Thyroid gland (tissue), 4 donors: ENCODE data around the gene ATP23. TPM values are rescaled to one million over a fixed set of nuclear protein-coding genes. Genes with fewer than 3 reads are reported as not detected.

Experiments
- DNase-seq, 2 donors: peaks; one replicate each; pipeline ENCODE4 v3.0.0-alpha.2; 2019
- H3K27ac ChIP-seq, 3 donors: fragments of 200-600 bp; sonication (generic); 1 replicate in 2 of 3; 2 replicates in 1 of 3; pipeline ENCODE4 v1.5.1; 2016 to 2019; ENCODE audit warnings: mild to moderate bottlenecking in 1 of 3, moderate library complexity in 1 of 3
- H3K27me3 ChIP-seq: fragments of 200-600 bp; sonication (generic); one replicate; pipeline ENCODE4 v1.5.1; 2019
- H3K36me3 ChIP-seq, 2 donors: fragments of 200-600 bp; sonication (generic); one replicate each; pipeline ENCODE4 v1.5.1; 2016 to 2019
- H3K4me1 ChIP-seq, 2 donors: fragments of 200-600 bp; sonication (generic); one replicate each; pipeline ENCODE4 v1.5.1; 2017 to 2019
- H3K4me3 ChIP-seq, 3 donors: fragments of 200-600 bp; sonication (generic); replicated peaks in 1 of 3; 1 replicate in 2 of 3; 2 replicates in 1 of 3; pipeline ENCODE4 v1.5.1; 2016; ENCODE audit warnings: mild to moderate bottlenecking in 1 of 3
- H3K9me3 ChIP-seq: fragments of 200-600 bp; sonication (generic); one replicate; pipeline ENCODE4 v1.5.1; 2017
- CTCF ChIP-seq, 6 experiments: fragments of 200-600 bp in 3 of 6; fragments of 450-650 bp in 3 of 6; sonication (generic) in 3 of 6; IDR thresholded peaks; one replicate each; pipeline ENCODE4 v1.5.1; 2016 to 2019; ENCODE audit warnings: antibody characterized with exemption in 6 of 6, mild to moderate bottlenecking in 2 of 6, inconsistent platforms in 1 of 6, moderate library complexity in 1 of 6
- POLR2A ChIP-seq, 2 donors: fragments of 450-650 bp; IDR thresholded peaks; one replicate each; pipeline ENCODE4 v1.6.1; 2017; ENCODE audit warnings: antibody characterized with exemption in 2 of 2, mild to moderate bottlenecking in 2 of 2, moderate library complexity in 1 of 2
- WGBS, 2 donors: methylation state at CpG; one replicate each; pipeline ENCODE4 v1.1.5; 2017; 5-methylcytosine and 5-hydroxymethylcytosine counted together
- intact Hi-C: fragments of 100-400 bp; cut with DNase I; formaldehyde crosslinking; loops from one replicate; pipeline ENCODE4 v1.15.1; 2023
- total RNA-seq, 4 donors: library from RNA; depleted of rRNA; stranded (reverse); fragments of >200 nt; gene quantifications; one replicate each; pipeline ENCODE4 v1.2.3, GENCODE V29; 2016

ATP23 gene
- total RNA-seq, 4 donors from 2014 or later: 1.9 to 13.4 (median 11.1) TPM

DNA sequence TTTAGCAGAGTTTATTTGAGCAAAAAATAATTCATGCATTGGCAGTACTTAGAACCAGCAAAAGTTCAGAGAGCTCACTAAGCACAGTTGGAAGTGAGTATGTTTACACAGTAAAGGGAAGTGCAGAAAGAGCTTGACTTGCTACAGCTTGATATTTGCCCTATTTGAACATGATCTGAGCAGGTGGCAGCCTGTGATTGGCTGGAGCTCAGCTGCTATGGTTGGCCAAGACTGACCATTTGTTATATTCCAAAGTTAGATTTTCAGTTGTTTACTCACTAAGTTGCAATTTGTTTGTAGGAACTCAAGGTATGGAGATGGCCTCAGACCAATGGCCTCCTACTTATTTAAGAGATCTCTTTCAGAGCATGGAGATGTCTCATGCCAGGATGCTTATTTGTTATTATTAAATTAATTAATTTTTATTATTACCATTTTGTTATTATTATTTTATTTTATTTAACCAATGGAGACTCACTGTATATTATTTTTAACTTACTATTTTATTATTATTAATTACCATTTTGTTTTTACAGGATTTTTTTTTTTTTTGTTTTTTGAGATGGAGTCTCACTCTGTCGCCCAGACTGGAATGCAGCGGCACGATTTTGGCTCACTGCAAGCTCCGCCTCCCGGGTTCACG lies 49.0 kb downstream of the ATP23 start:
- no peaks in the 10 kb centered on the region for H3K27me3 ChIP-seq
- no peaks in the 10 kb centered on the region for H3K9me3 ChIP-seq
- no peaks in the 10 kb centered on the region for H3K4me1 ChIP-seq
- H3K36me3 ChIP-seq: no peaks in the 10 kb centered on the region
- no peak overlapping the region for H3K27ac ChIP-seq
- WGBS, 2 donors: 87 to 97% methylated on average over 6 of the region's 6 CpGs
- no peak overlapping the region for H3K4me3 ChIP-seq
- intact Hi-C loops: no loop called here
- TF ChIP-seq CTCF (IDR thresholded peaks at IDR 0.05): no peak
- TF ChIP-seq POLR2A (IDR thresholded peaks at IDR 0.05): no peak
- DNase-seq: no peak

DNA sequence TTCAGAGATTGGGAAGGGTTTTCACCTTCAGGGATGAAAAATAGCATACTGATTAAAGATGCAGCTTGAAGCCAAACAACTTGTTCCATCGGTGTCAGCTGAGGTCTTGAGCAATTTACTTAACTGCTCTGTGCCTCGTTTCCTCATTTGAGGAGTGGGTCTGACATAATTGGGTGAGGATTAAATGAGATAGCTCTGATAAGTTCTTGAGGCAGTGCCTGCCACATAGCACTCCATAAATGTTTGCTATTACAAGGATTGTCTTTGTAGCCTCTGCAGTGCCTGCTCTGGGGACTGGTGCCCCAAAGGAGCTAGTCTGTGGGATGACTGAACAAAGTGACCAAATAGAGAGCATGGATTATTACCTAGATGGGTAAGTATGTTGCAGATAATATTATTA lies 50.6 kb downstream of the ATP23 start:
- Histone ChIP-seq H3K36me3 (no peaks in the 10 kb centered on the region), H3K4me3 (no peak overlapping the region), H3K27ac (no peak overlapping the region), H3K9me3 (no peaks in the 10 kb centered on the region), H3K27me3 (no peaks in the 10 kb centered on the region), H3K4me1 (no peaks in the 10 kb centered on the region)
- intact Hi-C loops: no loop called here
- 91 to 95% methylated on average over 2 of the region's 2 CpGs for WGBS, 2 donors
- DNase-seq: no peak
- TF ChIP-seq POLR2A (IDR thresholded peaks at IDR 0.05) (no peak), CTCF (IDR thresholded peaks at IDR 0.05) (no peak)

- Histone ChIP-seq H3K27ac (no peak overlapping the region), H3K9me3 (no peaks in the 10 kb centered on the region), H3K4me3 (no peak overlapping the region), H3K27me3 (no peaks in the 10 kb centered on the region), H3K4me1 (no peaks in the 10 kb centered on the region), H3K36me3 (no peaks in the 10 kb centered on the region)
- TF ChIP-seq POLR2A (IDR thresholded peaks at IDR 0.05): no peak
- peak in 1 of 6 experiments; percentile 9 for TF ChIP-seq CTCF (IDR thresholded peaks at IDR 0.05)
- 78 to 95% methylated on average over 1 of the region's 1 CpG for WGBS, 2 donors
- DNase-seq: no peak
- intact Hi-C loops: no loop called here
These were observed 51.7 kb downstream of the ATP23 start for GRCh38 chr12:57993030-57993429.

DNA sequence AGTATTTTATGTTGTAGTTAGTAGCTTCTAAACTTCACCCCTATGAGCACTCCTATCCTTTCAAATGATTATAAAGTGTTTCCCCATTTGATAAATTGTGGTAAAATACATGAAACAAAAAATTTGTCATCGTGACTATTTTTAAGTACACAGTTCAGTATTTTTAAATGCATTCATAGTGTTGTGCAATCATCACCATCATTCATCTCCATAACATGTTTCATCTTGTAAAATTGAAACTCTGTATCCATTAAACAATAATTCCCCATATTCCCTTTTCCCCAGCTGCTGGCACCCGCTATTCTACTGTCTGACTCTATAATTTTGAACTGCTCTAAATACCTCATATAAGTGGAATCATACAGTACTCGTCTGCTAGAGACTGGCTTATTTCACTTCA lies 52.5 kb downstream of the ATP23 start:
- 87 to 89% methylated on average over 3 of the region's 3 CpGs for WGBS, 2 donors
- intact Hi-C loops: no loop called here
- no peak for TF ChIP-seq POLR2A (IDR thresholded peaks at IDR 0.05)
- no peak for TF ChIP-seq CTCF (IDR thresholded peaks at IDR 0.05)

DNA sequence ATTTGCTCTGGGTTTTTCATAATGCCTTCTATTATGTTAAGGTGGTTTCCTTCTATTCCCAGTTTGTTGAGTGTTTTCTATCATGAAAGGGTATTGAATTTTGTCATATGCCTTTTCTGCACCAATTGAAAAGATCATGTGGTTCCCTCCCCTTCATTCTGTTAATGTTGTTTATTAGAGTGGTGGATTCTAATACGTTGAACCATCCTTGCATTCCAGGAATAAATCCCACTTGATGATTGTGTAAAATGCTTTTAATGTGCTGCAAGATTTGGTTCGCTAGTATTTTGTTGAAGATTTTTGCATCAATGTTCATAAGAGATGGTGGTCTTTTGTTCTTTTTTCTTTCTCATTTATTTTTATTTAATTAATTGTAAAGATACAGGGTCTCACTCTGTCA lies 55.2 kb downstream of the ATP23 start:
- WGBS, 2 donors: 91 to 95% methylated on average over 2 of the region's 2 CpGs
- intact Hi-C loops: no loop called here
- H3K36me3 ChIP-seq: no peaks in the 10 kb centered on the region
- H3K9me3 ChIP-seq: no peaks in the 10 kb centered on the region
- DNase-seq: no peak
- no peaks in the 10 kb centered on the region for H3K4me1 ChIP-seq
- TF ChIP-seq POLR2A (IDR thresholded peaks at IDR 0.05) (no peak), CTCF (IDR thresholded peaks at IDR 0.05) (no peak)
- H3K27me3 ChIP-seq: no peaks in the 10 kb centered on the region
- H3K27ac ChIP-seq: no peak overlapping the region
- no peak overlapping the region for H3K4me3 ChIP-seq

More for the DNA sequence above, 52.5 kb downstream of the ATP23 start:
- Histone ChIP-seq H3K36me3 (no peaks in the 10 kb centered on the region), H3K4me1 (no peaks in the 10 kb centered on the region), H3K4me3 (no peak overlapping the region), H3K9me3 (no peaks in the 10 kb centered on the region), H3K27me3 (no peaks in the 10 kb centered on the region), H3K27ac (no peak overlapping the region)
- DNase-seq: no peak
